ENCODE data around the gene SLC7A6.

- TF ChIP-seq EZH2phosphoT487 (IDR thresholded peaks at IDR 0.05; ENCODE audit: insufficient read depth, low read depth): no peak
- no peak for TF ChIP-seq EZH2 (IDR thresholded peaks at IDR 0.05; ENCODE audit: insufficient read depth, poor library complexity, severe bottlenecking)
Measured at GRCh38 chr16:68279726-68280558, 15.6 kb downstream of the SLC7A6 start.
